UCSD-AML1 (cell line): ENCODE results near the gene FLNA.

Experiments used
- DNase-seq: peaks from one replicate; lab custom pipeline; 2025; ENCODE audit not compliant: unreplicated experiment; lab: John Stamatoyannopoulos, UW

FLNA gene

GRCh38 chrX:154378059-154378798, 3.8 kb upstream of the FLNA start:
- DNase-seq: peak; percentile 57

GRCh38 chrX:154376774-154377173, 2.3 kb upstream of the FLNA start:
- DNase-seq: no peak

GRCh38 chrX:154375156-154375504, 696 bp upstream of the FLNA start:
- no peak for DNase-seq

GRCh38 chrX:154373340-154374306, 811 bp downstream of the FLNA start:
- no peak for DNase-seq

- no peak for DNase-seq
Measured at GRCh38 chrX:154372612-154373022, 1.8 kb downstream of the FLNA start.

- DNase-seq: no peak
Measured at GRCh38 chrX:154371789-154372300, 2.6 kb downstream of the FLNA start.

- DNase-seq: peak; percentile 89
Measured at GRCh38 chrX:154371017-154371788, 3.2 kb downstream of the FLNA start.

GRCh38 chrX:154370300-154371016, 4.0 kb downstream of the FLNA start:
- no peak for DNase-seq

- DNase-seq: peak; percentile 74
Measured at GRCh38 chrX:154369449-154370299, 4.8 kb downstream of the FLNA start.

GRCh38 chrX:154368630-154369448, 5.6 kb downstream of the FLNA start:
- DNase-seq: peak; percentile 81

- no peak for DNase-seq
Measured at GRCh38 chrX:154367474-154368308, 6.7 kb downstream of the FLNA start.

GRCh38 chrX:154366666-154367055, 7.8 kb downstream of the FLNA start:
- DNase-seq: no peak

- DNase-seq: no peak
Measured at GRCh38 chrX:154365997-154366665, 8.3 kb downstream of the FLNA start.

GRCh38 chrX:154365052-154365600, 9.3 kb downstream of the FLNA start:
- no peak for DNase-seq

- DNase-seq: no peak
Measured at GRCh38 chrX:154363706-154364439, 10.6 kb downstream of the FLNA start.

GRCh38 chrX:154362085-154362742, 12.2 kb downstream of the FLNA start:
- DNase-seq: no peak
